ENCODE results near the gene NKD2. TPM values are rescaled to one million over a fixed set of nuclear protein-coding genes. Genes with fewer than 3 reads are reported as not detected.

NKD2 gene
- total and polyA plus RNA-seq, 9 of the 15 experiments (the other 6 are each of a cell fraction or from before 2014, with no cell fraction given), result 0.09 to 0.64 (median 0.27) TPM; not detected in 5

GRCh38 chr5:1014781-1015221 lies 6.2 kb downstream of the NKD2 start (continued):
- no peak for TF ChIP-seq AFF4 (CRISPR knock-in tag; IDR thresholded peaks at IDR 0.05)
- TF ChIP-seq KLF13 (tag; IDR thresholded peaks at IDR 0.05; ENCODE audit: borderline replicate concordance, low read depth), result no peak
- no peak for TF ChIP-seq ZNF507 (tag; conservative IDR thresholded peaks at IDR 0.05)
- no peak for TF ChIP-seq ZKSCAN8 (CRISPR knock-in tag; IDR thresholded peaks at IDR 0.05)
- no peak for TF ChIP-seq ZNF699 (CRISPR knock-in tag; IDR thresholded peaks at IDR 0.05; ENCODE audit: insufficient replicate concordance)
- TF ChIP-seq GTF2B (IDR thresholded peaks at IDR 0.05; ENCODE audit: extremely low read depth, insufficient read length), result no peak
- no peak for TF ChIP-seq SRSF1 (IDR thresholded peaks at IDR 0.05; ENCODE audit: low read depth, low read length)
- TF ChIP-seq ZNF696 (CRISPR knock-in tag; conservative IDR thresholded peaks at IDR 0.05), result no peak

Measured in K562 (cell line).